Large intestine (tissue), 3 donors: ENCODE results near the gene SDC4. TPM values are rescaled to one million over a fixed set of nuclear protein-coding genes. Genes with fewer than 3 reads are reported as not detected.
A peak's percentile ranks its signal among the peaks of the same experiment; 100 is the strongest.

ENCODE experiments used
- DNase-seq, 2 donors: peaks; one replicate each; pipeline versions ENCODE4 v3.0.0 to v3.0.0-alpha.2; 2013
- H3K27ac ChIP-seq: one replicate; pipeline ENCODE4 v1.5.1; 2013; ENCODE audit warnings: low read length
- H3K27me3 ChIP-seq: 2 replicates; pipeline ENCODE4 v1.6.1; 2013; ENCODE audit warnings: low read length; ENCODE audit not compliant: control insufficient read depth, insufficient read depth
- H3K36me3 ChIP-seq: 2 replicates; pipeline ENCODE4 v1.6.1; 2013; ENCODE audit warnings: low read length; ENCODE audit not compliant: control insufficient read depth, insufficient read depth
- H3K4me1 ChIP-seq: one replicate; pipeline ENCODE4 v1.6.1; 2013; ENCODE audit warnings: low read length; ENCODE audit not compliant: control insufficient read depth, insufficient read depth
- H3K4me3 ChIP-seq: one replicate; pipeline ENCODE4 v1.5.1; 2013; ENCODE audit warnings: low read length
- H3K9me3 ChIP-seq: one replicate; pipeline ENCODE4 v1.6.1; 2013; ENCODE audit warnings: mild to moderate bottlenecking, low read depth, low read length, moderate library complexity; ENCODE audit not compliant: control insufficient read depth
- WGBS: methylation state at CpG from one replicate; pipeline ENCODE4 v1.1.5; 2013; ENCODE audit warnings: low lambda C conversion rate; ENCODE audit not compliant: insufficient coverage; 5-methylcytosine and 5-hydroxymethylcytosine counted together
- polyA plus RNA-seq: library from polyadenylated mRNA; unstranded; fragments of 120-200 nt; gene quantifications from one replicate; pipeline ENCODE4 v1.2.1, GENCODE V29; 2013

Gene SDC4
- polyA plus RNA-seq, 1 donor, result 87.8 TPM

- H3K4me3 ChIP-seq, result no peak overlapping the region
- peak overlapping the region; percentile 30 for H3K27ac ChIP-seq
- no peak for DNase-seq
- H3K4me1 ChIP-seq, result peaks cover 25% of the 10 kb centered on the region
- H3K36me3 ChIP-seq, result no peaks in the 10 kb centered on the region
- no CpG with 5 or more reads among the region's 11 CpGs for WGBS
- no peaks in the 10 kb centered on the region for H3K27me3 ChIP-seq
- H3K9me3 ChIP-seq, result no peaks in the 10 kb centered on the region
Measured at GRCh38 chr20:45377269-45377668, 29.0 kb upstream of the SDC4 start.

GRCh38 chr20:45374966-45375365, 26.7 kb upstream of the SDC4 start:
- no peak overlapping the region for H3K27ac ChIP-seq
- no peaks in the 10 kb centered on the region for H3K36me3 ChIP-seq
- H3K27me3 ChIP-seq, result no peaks in the 10 kb centered on the region
- no peaks in the 10 kb centered on the region for H3K9me3 ChIP-seq
- WGBS, result 100% methylated on average over 2 of the region's 14 CpGs
- DNase-seq, result no peak
- H3K4me3 ChIP-seq, result no peak overlapping the region
- H3K4me1 ChIP-seq, result peaks cover 40% of the 10 kb centered on the region

GRCh38 chr20:45374101-45374467, 25.9 kb upstream of the SDC4 start:
- 43% methylated on average over 3 of the region's 9 CpGs for WGBS
- peak overlapping the region; percentile 42 for H3K4me3 ChIP-seq

GRCh38 chr20:45373353-45374100, 25.3 kb upstream of the SDC4 start:
- H3K4me3 ChIP-seq, result peak overlapping the region; percentile 42
- H3K27ac ChIP-seq, result peak overlapping the region; percentile 72
- H3K27me3 ChIP-seq, result no peaks in the 10 kb centered on the region
- H3K36me3 ChIP-seq, result no peaks in the 10 kb centered on the region
- WGBS, result no CpG with 5 or more reads among the region's 38 CpGs
- peaks cover 40% of the 10 kb centered on the region for H3K4me1 ChIP-seq
- peak; percentile 83 to 88 for DNase-seq
- H3K9me3 ChIP-seq, result no peaks in the 10 kb centered on the region

More at GRCh38 chr20:45374101-45374467, 25.9 kb upstream of the SDC4 start:
- Histone ChIP-seq H3K36me3 (no peaks in the 10 kb centered on the region), H3K27ac (peak overlapping the region; percentile 72), H3K9me3 (no peaks in the 10 kb centered on the region), H3K27me3 (no peaks in the 10 kb centered on the region), H3K4me1 (peaks cover 40% of the 10 kb centered on the region)
- no peak for DNase-seq

GRCh38 chr20:45372646-45373352, 24.6 kb upstream of the SDC4 start:
- peaks cover 45% of the 10 kb centered on the region for H3K4me1 ChIP-seq
- peak in 1 of 2 donors; percentile 13 for DNase-seq
- no CpG with 5 or more reads among the region's 30 CpGs for WGBS
- no peaks in the 10 kb centered on the region for H3K9me3 ChIP-seq
- H3K36me3 ChIP-seq, result peaks cover 6% of the 10 kb centered on the region
- peak overlapping the region; percentile 72 for H3K27ac ChIP-seq
- peak overlapping the region; percentile 42 for H3K4me3 ChIP-seq
- no peaks in the 10 kb centered on the region for H3K27me3 ChIP-seq

- Histone ChIP-seq H3K27me3 (no peaks in the 10 kb centered on the region), H3K27ac (no peak overlapping the region), H3K9me3 (no peaks in the 10 kb centered on the region), H3K36me3 (peaks cover 12% of the 10 kb centered on the region), H3K4me1 (peaks cover 42% of the 10 kb centered on the region), H3K4me3 (no peak overlapping the region)
- WGBS, result 85% methylated on average over 5 of the region's 10 CpGs
- no peak for DNase-seq
Measured at GRCh38 chr20:45372241-45372640, 24.0 kb upstream of the SDC4 start.

- Histone ChIP-seq H3K27me3 (no peaks in the 10 kb centered on the region), H3K4me1 (peaks cover 30% of the 10 kb centered on the region), H3K36me3 (peaks cover 25% of the 10 kb centered on the region), H3K4me3 (no peak overlapping the region), H3K9me3 (no peaks in the 10 kb centered on the region), H3K27ac (peak overlapping the region; percentile 50)
- no CpG with 5 or more reads among the region's 3 CpGs for WGBS
- peak; percentile 83 to 93 for DNase-seq
Measured at GRCh38 chr20:45370571-45371160, 22.4 kb upstream of the SDC4 start.

GRCh38 chr20:45368221-45368980, 20.2 kb upstream of the SDC4 start:
- peak in 1 of 2 donors; percentile 51 for DNase-seq
- Histone ChIP-seq H3K4me3 (no peak overlapping the region), H3K27me3 (no peaks in the 10 kb centered on the region), H3K27ac (peak overlapping the region; percentile 1), H3K9me3 (no peaks in the 10 kb centered on the region), H3K36me3 (peaks cover 30% of the 10 kb centered on the region), H3K4me1 (peaks cover 33% of the 10 kb centered on the region)
- WGBS, result 49% methylated on average over 3 of the region's 6 CpGs

- DNase-seq, result no peak
- Histone ChIP-seq H3K4me1 (peaks cover 27% of the 10 kb centered on the region), H3K27ac (no peak overlapping the region), H3K27me3 (no peaks in the 10 kb centered on the region), H3K36me3 (peaks cover 30% of the 10 kb centered on the region), H3K4me3 (no peak overlapping the region), H3K9me3 (no peaks in the 10 kb centered on the region)
Measured at GRCh38 chr20:45367126-45367525, 18.9 kb upstream of the SDC4 start.

GRCh38 chr20:45366631-45367030, 18.4 kb upstream of the SDC4 start:
- WGBS, result 100% methylated on average over 1 of the region's 11 CpGs
- no peak for DNase-seq
- H3K27ac ChIP-seq, result no peak overlapping the region
- H3K9me3 ChIP-seq, result no peaks in the 10 kb centered on the region
- peaks cover 26% of the 10 kb centered on the region for H3K4me1 ChIP-seq
- peaks cover 30% of the 10 kb centered on the region for H3K36me3 ChIP-seq
- no peak overlapping the region for H3K4me3 ChIP-seq
- H3K27me3 ChIP-seq, result no peaks in the 10 kb centered on the region
